ENCODE results near the gene RMRP. TPM values are rescaled to one million over a fixed set of nuclear protein-coding genes. Genes with fewer than 3 reads are reported as not detected.
A peak's percentile ranks its signal among the peaks of the same experiment; 100 is the strongest.

The RMRP gene
- total and polyA plus RNA-seq, 2 donors = 13.0 to 22,838 TPM

DNA sequence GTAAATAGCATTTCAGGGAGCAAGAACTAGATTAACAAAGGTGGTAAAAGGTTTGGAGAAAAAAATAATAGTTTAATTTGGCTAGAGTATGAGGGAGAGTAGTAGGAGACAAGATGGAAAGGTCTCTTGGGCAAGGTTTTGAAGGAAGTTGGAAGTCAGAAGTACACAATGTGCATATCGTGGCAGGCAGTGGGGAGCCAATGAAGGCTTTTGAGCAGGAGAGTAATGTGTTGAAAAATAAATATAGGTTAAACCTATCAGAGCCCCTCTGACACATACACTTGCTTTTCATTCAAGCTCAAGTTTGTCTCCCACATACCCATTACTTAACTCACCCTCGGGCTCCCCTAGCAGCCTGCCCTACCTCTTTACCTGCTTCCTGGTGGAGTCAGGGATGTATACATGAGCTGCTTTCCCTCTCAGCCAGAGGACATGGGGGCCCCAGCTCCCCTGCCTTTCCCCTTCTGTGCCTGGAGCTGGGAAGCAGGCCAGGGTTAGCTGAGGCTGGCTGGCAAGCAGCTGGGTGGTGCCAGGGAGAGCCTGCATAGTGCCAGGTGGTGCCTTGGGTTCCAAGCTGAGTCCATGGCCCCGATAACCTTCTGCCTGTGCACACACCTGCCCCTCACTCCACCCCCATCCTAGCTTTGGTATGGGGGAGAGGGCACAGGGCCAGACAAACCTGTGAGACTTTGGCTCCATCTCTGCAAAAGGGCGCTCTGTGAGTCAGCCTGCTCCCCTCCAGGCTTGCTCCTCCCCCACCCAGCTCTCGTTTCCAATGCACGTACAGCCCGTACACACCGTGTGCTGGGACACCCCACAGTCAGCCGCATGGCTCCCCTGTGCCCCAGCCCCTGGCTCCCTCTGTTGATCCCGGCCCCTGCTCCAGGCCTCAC is 15.6 kb upstream of the RMRP start, which contains the start of gene CA9:
Gene CA9, plus strand, starts transcription at position 797 of the 893 bp plus-strand sequence. Its CDS starts 32 bp downstream, at position 829.
- no peak within 1 kb of the TSS for H3K27ac ChIP-seq (ENCODE audit: low read depth in 1 of 2, low read length in 1 of 2)
- WGBS = 95% methylated on average over 10 of the region's 10 CpGs
- H3K4me1 ChIP-seq (ENCODE audit: control insufficient read depth in 2 of 2, insufficient read depth in 2 of 2, low read length in 2 of 2) = peaks cover 0 to 24% of the 10 kb centered on the region in 2 donors
- peaks cover 0 to 15% of the 10 kb centered on the region in 2 donors for H3K27me3 ChIP-seq (ENCODE audit: control insufficient read depth in 2 of 2, insufficient read depth in 1 of 2, low read length in 1 of 2)
- H3K36me3 ChIP-seq (ENCODE audit: control insufficient read depth in 2 of 2, insufficient read depth in 2 of 2, low read length in 1 of 2) = no peaks in the 10 kb centered on the region
- DNase-seq (ENCODE audit: low read depth in 6 of 9, low spot score in 9 of 9) = no peak
- H3K9me3 ChIP-seq (ENCODE audit: control insufficient read depth in 2 of 2, insufficient read depth in 1 of 2, low read length in 1 of 2) = no peaks in the 10 kb centered on the region
- H3K4me3 ChIP-seq (ENCODE audit: low read length in 2 of 2) = no peak within 1 kb of the TSS

GRCh38 chr9:35669331-35670145 is 11.7 kb upstream of the RMRP start:
- H3K27ac ChIP-seq (ENCODE audit: low read depth in 1 of 2, low read length in 1 of 2) = no peak overlapping the region
- no peak overlapping the region for H3K4me3 ChIP-seq (ENCODE audit: low read length in 2 of 2)
- peaks cover 15 to 28% of the 10 kb centered on the region in 2 donors for H3K4me1 ChIP-seq (ENCODE audit: control insufficient read depth in 2 of 2, insufficient read depth in 2 of 2, low read length in 2 of 2)
- H3K36me3 ChIP-seq (ENCODE audit: control insufficient read depth in 2 of 2, insufficient read depth in 2 of 2, low read length in 1 of 2) = no peaks in the 10 kb centered on the region
- H3K27me3 ChIP-seq (ENCODE audit: control insufficient read depth in 2 of 2, insufficient read depth in 1 of 2, low read length in 1 of 2) = peaks cover 0 to 4% of the 10 kb centered on the region in 2 donors
- H3K9me3 ChIP-seq (ENCODE audit: control insufficient read depth in 2 of 2, insufficient read depth in 1 of 2, low read length in 1 of 2) = peaks cover 0 to 4% of the 10 kb centered on the region in 2 donors
- DNase-seq (ENCODE audit: low read depth in 6 of 9, low spot score in 9 of 9) = no peak
- 88% methylated on average over 6 of the region's 6 CpGs for WGBS

DNA sequence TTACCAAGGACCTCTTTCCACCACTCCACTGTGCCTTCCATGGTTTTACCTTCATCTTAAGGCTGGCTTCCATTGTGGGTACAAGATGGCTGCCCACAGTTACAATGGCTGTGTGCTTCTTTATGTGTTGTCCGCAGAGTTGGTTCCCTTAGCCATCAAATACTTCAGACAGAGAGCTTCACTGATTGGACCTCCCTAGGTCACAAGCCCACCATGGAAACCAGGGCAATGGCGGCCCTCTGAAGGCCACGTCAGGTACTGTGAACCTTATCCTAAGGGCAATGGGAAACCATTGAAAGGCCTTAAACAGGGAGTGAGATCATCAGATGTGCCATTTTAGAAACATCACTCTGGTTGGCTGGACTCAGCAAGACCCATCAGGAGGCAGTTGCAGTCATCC is 10.1 kb upstream of the RMRP start:
- peaks cover 0 to 3% of the 10 kb centered on the region in 2 donors for H3K36me3 ChIP-seq (ENCODE audit: control insufficient read depth in 2 of 2, insufficient read depth in 2 of 2, low read length in 1 of 2)
- H3K27ac ChIP-seq (ENCODE audit: low read depth in 1 of 2, low read length in 1 of 2) = no peak overlapping the region
- peaks cover 18 to 38% of the 10 kb centered on the region in 2 donors for H3K4me1 ChIP-seq (ENCODE audit: control insufficient read depth in 2 of 2, insufficient read depth in 2 of 2, low read length in 2 of 2)
- no peak for DNase-seq (ENCODE audit: low read depth in 6 of 9, low spot score in 9 of 9)
- H3K27me3 ChIP-seq (ENCODE audit: control insufficient read depth in 2 of 2, insufficient read depth in 1 of 2, low read length in 1 of 2) = no peaks in the 10 kb centered on the region
- over 99% methylated on average over 3 of the region's 3 CpGs for WGBS
- peaks cover 0 to 4% of the 10 kb centered on the region in 2 donors for H3K9me3 ChIP-seq (ENCODE audit: control insufficient read depth in 2 of 2, insufficient read depth in 1 of 2, low read length in 1 of 2)
- no peak overlapping the region for H3K4me3 ChIP-seq (ENCODE audit: low read length in 2 of 2)

GRCh38 chr9:35666549-35666948 is 8.7 kb upstream of the RMRP start:
- Histone ChIP-seq H3K9me3 (ENCODE audit: control insufficient read depth in 2 of 2, insufficient read depth in 1 of 2, low read length in 1 of 2) (peaks cover 0 to 4% of the 10 kb centered on the region in 2 donors), H3K4me3 (ENCODE audit: low read length in 2 of 2) (no peak overlapping the region), H3K36me3 (ENCODE audit: control insufficient read depth in 2 of 2, insufficient read depth in 2 of 2, low read length in 1 of 2) (peaks cover 3 to 10% of the 10 kb centered on the region in 2 donors), H3K27ac (ENCODE audit: low read depth in 1 of 2, low read length in 1 of 2) (no peak overlapping the region), H3K4me1 (ENCODE audit: control insufficient read depth in 2 of 2, insufficient read depth in 2 of 2, low read length in 2 of 2) (peaks cover 32 to 52% of the 10 kb centered on the region in 2 donors), H3K27me3 (ENCODE audit: control insufficient read depth in 2 of 2, insufficient read depth in 1 of 2, low read length in 1 of 2) (no peaks in the 10 kb centered on the region)
- WGBS = 88% methylated on average over 5 of the region's 5 CpGs
- no peak for DNase-seq (ENCODE audit: low read depth in 6 of 9, low spot score in 9 of 9)

- no peak for DNase-seq (ENCODE audit: low read depth in 6 of 9, low spot score in 9 of 9)
- 96% methylated on average over 1 of the region's 1 CpG for WGBS
- Histone ChIP-seq H3K4me3 (ENCODE audit: low read length in 2 of 2) (no peak overlapping the region), H3K4me1 (ENCODE audit: control insufficient read depth in 2 of 2, insufficient read depth in 2 of 2, low read length in 2 of 2) (peaks cover 37 to 57% of the 10 kb centered on the region in 2 donors), H3K27me3 (ENCODE audit: control insufficient read depth in 2 of 2, insufficient read depth in 1 of 2, low read length in 1 of 2) (no peaks in the 10 kb centered on the region), H3K9me3 (ENCODE audit: control insufficient read depth in 2 of 2, insufficient read depth in 1 of 2, low read length in 1 of 2) (peaks cover 0 to 4% of the 10 kb centered on the region in 2 donors), H3K27ac (ENCODE audit: low read depth in 1 of 2, low read length in 1 of 2) (no peak overlapping the region), H3K36me3 (ENCODE audit: control insufficient read depth in 2 of 2, insufficient read depth in 2 of 2, low read length in 1 of 2) (peaks cover 5 to 15% of the 10 kb centered on the region in 2 donors)
Observed at GRCh38 chr9:35666045-35666444, 8.2 kb upstream of the RMRP start.

DNA sequence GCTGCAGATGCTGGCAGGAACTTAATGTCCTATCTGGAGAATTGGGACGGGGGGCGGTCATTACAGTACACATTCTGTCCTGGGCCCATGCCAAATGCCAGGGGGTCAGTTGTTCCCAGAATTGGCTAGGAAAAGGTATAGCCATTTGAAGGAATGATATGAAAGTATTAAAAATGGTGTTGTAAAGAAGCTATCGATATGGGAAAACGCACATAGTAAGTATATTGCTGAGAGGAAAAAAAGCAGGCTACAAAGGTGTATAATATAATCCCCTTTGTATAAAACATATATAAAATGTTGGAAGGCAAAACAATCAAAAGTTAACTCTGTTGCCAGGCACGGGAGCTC is 7.6 kb upstream of the RMRP start:
- Histone ChIP-seq H3K36me3 (ENCODE audit: control insufficient read depth in 2 of 2, insufficient read depth in 2 of 2, low read length in 1 of 2) (peaks cover 11 to 20% of the 10 kb centered on the region in 2 donors), H3K4me1 (ENCODE audit: control insufficient read depth in 2 of 2, insufficient read depth in 2 of 2, low read length in 2 of 2) (peaks cover 43 to 63% of the 10 kb centered on the region in 2 donors), H3K9me3 (ENCODE audit: control insufficient read depth in 2 of 2, insufficient read depth in 1 of 2, low read length in 1 of 2) (peaks cover 0 to 4% of the 10 kb centered on the region in 2 donors), H3K27ac (ENCODE audit: low read depth in 1 of 2, low read length in 1 of 2) (peak overlapping the region in 1 of 2 donors; percentile 93), H3K27me3 (ENCODE audit: control insufficient read depth in 2 of 2, insufficient read depth in 1 of 2, low read length in 1 of 2) (no peaks in the 10 kb centered on the region), H3K4me3 (ENCODE audit: low read length in 2 of 2) (peak overlapping the region; percentile 60 to 61)
- no peak for DNase-seq (ENCODE audit: low read depth in 6 of 9, low spot score in 9 of 9)
- 29% methylated on average over 5 of the region's 5 CpGs for WGBS

DNA sequence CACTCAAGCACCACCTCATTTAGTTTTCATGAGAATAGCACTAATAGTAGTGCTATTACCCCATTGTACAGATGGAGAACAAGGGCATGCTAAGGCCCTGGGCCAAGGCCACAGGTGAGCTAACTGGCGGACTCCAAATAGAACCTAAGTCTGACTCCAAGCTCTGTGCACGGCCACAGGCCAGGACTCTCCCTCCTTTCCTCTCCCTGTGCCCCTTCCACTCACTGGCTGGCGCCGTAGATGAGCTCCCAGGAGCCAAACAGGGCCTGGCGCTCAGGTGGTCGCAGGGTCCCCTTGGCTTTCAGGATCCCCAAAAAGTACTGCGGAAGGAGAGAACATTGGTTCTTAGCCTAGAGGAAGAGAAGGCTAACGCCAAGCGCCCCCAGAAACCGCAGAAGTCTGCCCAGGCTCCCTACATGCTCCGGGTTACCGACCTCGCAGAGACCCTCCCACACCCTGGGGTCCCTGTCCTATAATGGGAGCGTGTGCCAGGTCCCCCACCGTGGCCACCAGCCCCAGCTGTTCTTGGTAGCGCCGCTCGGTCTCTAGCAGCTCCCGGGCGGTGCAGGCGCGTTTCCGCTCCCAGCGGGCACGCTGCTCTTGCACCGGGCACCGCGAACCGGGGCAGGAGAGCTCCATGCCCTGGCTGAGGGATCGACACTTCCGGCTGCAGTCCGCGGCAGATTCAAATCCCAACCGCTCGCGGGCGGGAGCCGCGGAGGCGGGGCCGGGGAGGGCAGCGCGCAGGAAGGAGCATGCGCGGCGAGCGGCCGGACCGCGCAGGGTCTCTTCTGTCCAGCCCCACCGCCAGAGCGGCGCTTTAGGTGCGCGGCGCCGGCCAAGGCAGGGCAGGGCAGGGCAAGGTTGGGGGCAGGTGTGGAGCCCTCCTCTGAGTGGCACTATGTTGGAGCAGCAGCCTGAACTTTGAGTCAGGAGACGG is 7.0 kb upstream of the RMRP start, which contains the start of gene ARHGEF39:
Gene ARHGEF39, minus strand, starts transcription at position 665 of the 940 bp plus-strand sequence. Its CDS starts 26 bp downstream, at position 639.
- peak in 5 of 9 donors; percentile 62 to 84 (median 75) for DNase-seq (ENCODE audit: low read depth in 6 of 9, low spot score in 9 of 9)
- peak within 1 kb of the TSS; percentile 60 to 61 for H3K4me3 ChIP-seq (ENCODE audit: low read length in 2 of 2)

GRCh38 chr9:35662437-35662836 is 4.6 kb upstream of the RMRP start:
- DNase-seq (ENCODE audit: low read depth in 6 of 9, low spot score in 9 of 9) = no peak
- peaks cover 0 to 4% of the 10 kb centered on the region in 2 donors for H3K9me3 ChIP-seq (ENCODE audit: control insufficient read depth in 2 of 2, insufficient read depth in 1 of 2, low read length in 1 of 2)
- peak overlapping the region; percentile 79 for H3K27ac ChIP-seq (ENCODE audit: low read depth in 1 of 2, low read length in 1 of 2)
- WGBS = 94% methylated on average over 7 of the region's 7 CpGs
- peaks cover 59 to 83% of the 10 kb centered on the region in 2 donors for H3K4me1 ChIP-seq (ENCODE audit: control insufficient read depth in 2 of 2, insufficient read depth in 2 of 2, low read length in 2 of 2)
- peaks cover 16 to 25% of the 10 kb centered on the region in 2 donors for H3K36me3 ChIP-seq (ENCODE audit: control insufficient read depth in 2 of 2, insufficient read depth in 2 of 2, low read length in 1 of 2)
- H3K27me3 ChIP-seq (ENCODE audit: control insufficient read depth in 2 of 2, insufficient read depth in 1 of 2, low read length in 1 of 2) = peaks cover 0 to 2% of the 10 kb centered on the region in 2 donors
- H3K4me3 ChIP-seq (ENCODE audit: low read length in 2 of 2) = peak overlapping the region in 1 of 2 donors; percentile 0

More for the DNA sequence above, 7.0 kb upstream of the RMRP start, which contains the start of gene ARHGEF39:
- peaks cover 16 to 25% of the 10 kb centered on the region in 2 donors for H3K36me3 ChIP-seq (ENCODE audit: control insufficient read depth in 2 of 2, insufficient read depth in 2 of 2, low read length in 1 of 2)
- H3K27me3 ChIP-seq (ENCODE audit: control insufficient read depth in 2 of 2, insufficient read depth in 1 of 2, low read length in 1 of 2) = no peaks in the 10 kb centered on the region
- H3K9me3 ChIP-seq (ENCODE audit: control insufficient read depth in 2 of 2, insufficient read depth in 1 of 2, low read length in 1 of 2) = peaks cover 0 to 4% of the 10 kb centered on the region in 2 donors
- H3K27ac ChIP-seq (ENCODE audit: low read depth in 1 of 2, low read length in 1 of 2) = peak within 1 kb of the TSS; percentile 53 to 93
- peaks cover 49 to 69% of the 10 kb centered on the region in 2 donors for H3K4me1 ChIP-seq (ENCODE audit: control insufficient read depth in 2 of 2, insufficient read depth in 2 of 2, low read length in 2 of 2)
- WGBS = 10% methylated on average over 58 of the region's 58 CpGs
